ENCODE measurements around the gene HMGCL.
A peak's percentile ranks its signal among the peaks of the same experiment; 100 is the strongest.
"Not testable (repeated sequence)": the region's sequence is repeated elsewhere in the genome, so short reads cannot be mapped to it uniquely, and the experiment has no call there.

Gene HMGCL

GRCh38 chr1:23825762-23826522, 713 bp upstream of the HMGCL start:
- no peak for DNase-seq

DNA sequence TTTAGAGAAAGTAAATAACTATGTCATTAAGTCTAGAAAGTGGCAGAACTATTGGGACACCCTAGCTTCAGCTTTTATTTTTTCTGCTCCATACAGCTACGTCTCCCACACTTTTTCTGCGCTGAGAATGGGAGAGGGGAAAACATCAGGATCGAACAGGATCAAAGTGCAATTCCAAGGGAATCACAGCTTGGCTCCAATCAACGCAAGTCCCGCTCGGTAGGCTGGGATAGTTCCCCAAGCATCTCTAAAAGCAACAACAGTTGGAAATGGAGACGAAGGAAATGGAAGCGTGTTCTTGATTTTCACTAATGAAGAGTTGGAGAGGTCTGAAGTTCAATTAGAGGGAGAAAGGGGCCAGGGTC, 536 bp downstream of the HMGCL start:
- DNase-seq: no peak

DNA sequence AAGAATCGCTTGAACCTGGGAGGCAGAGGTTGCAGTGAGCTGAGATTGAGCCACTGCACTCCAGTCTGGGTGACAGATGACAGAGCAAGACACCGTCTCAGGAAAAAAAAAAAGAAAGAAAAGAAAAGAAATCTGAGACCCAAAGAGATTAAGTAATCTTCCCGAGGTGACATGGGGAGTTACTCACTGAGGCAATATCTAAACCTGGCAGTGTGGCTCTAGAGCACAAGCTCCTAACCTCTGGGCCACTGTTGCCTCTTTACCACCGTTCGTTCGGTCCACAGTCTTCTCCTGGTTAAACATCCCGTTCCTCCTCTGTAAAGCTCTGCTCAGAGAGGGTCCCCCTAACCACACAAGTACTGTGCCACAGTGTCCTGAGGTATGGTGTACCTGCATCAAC, 1.5 kb downstream of the HMGCL start:
- no peak for DNase-seq

GRCh38 chr1:23817633-23818032, 7.6 kb downstream of the HMGCL start:
- DNase-seq: no peak

- no peak for DNase-seq
Measured at GRCh38 chr1:23816906-23817305, 8.3 kb downstream of the HMGCL start.

DNA sequence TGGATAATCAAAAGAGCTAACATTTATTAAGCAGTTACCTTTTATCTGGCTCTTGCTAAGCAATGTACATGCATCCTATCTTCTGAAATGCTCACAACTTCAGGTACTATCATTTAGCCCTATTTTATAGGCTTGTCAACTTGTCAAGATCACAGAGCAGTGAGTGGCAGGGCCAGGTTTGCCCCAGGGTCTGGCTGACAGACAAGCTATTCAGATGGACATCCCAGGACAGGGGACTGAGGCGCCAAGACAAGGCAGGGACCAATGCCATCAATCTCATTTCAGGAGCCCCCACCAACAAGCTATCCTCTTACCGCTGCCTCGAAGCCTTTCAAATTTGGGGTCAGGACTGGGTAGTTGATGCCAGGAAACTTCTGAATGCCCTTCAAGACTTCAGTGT, 8.9 kb downstream of the HMGCL start:
- no peak for DNase-seq

DNA sequence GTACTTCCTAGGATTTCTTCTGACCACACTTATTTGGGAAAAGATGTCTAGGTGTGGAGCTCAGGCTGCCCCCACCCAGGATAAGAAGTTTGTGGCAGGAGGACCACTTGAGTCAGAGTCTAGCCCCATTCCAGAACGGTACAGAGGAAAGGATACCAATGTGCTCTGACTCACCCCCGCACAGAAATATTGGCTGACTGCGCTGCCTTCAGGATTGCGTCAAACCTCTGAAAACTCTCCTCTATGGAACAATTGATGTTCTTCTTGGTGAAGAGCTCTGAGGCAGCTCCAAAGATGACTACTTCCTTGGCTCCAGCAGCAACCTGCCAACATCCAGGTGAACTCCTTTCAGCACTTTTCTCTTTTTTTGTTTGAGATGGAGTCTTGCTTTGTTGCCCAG, 11.2 kb downstream of the HMGCL start:
- DNase-seq: no peak

- DNase-seq: no peak
Measured at GRCh38 chr1:23810818-23811540, 14.2 kb downstream of the HMGCL start.

DNA sequence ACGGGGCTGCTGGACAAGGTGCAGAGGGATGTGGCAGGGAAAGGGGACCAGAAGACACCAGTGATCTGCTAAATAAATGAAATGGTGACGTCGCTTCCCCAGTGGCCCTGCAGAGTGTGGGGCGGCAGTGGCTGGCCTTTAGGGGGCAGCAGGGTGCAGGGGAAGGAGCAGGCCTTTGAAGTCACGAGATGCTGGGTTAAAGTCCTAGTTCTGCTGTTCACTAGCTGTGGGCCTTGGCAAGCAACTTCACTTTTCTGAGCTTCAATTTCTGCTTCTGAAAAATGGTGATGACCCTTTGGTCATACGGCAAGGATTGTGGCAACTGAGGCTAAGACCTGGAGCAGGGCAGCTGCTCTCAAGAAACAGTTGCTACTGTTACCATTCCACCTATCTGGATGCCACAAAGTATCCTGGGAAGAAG, 15.5 kb downstream of the HMGCL start:
- peak; percentile 26 for DNase-seq

GRCh38 chr1:23807453-23807852, 17.8 kb downstream of the HMGCL start:
- no peak for DNase-seq

DNA sequence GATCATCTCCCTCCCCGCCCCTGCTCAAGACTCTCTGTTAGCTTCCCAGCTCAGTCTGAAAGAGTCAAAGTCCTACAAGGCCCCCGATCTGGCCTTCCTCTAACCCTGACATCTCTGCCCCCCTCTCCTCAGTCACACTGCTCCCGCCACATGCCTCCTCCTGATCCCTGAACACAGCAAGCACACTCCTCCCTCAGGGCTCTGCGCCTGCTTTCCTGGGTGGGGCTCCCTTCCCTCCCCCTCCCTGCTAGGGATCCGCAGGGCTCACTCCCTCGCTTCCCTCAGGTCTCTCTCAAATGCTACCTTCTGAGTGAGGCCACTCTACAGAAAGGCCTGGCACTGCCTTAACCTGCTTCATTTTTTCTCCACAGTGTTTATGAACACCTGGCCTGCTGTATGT, 18.9 kb downstream of the HMGCL start:
- no peak for DNase-seq

GRCh38 chr1:23805025-23805424, 20.2 kb downstream of the HMGCL start:
- DNase-seq: no peak

DNA sequence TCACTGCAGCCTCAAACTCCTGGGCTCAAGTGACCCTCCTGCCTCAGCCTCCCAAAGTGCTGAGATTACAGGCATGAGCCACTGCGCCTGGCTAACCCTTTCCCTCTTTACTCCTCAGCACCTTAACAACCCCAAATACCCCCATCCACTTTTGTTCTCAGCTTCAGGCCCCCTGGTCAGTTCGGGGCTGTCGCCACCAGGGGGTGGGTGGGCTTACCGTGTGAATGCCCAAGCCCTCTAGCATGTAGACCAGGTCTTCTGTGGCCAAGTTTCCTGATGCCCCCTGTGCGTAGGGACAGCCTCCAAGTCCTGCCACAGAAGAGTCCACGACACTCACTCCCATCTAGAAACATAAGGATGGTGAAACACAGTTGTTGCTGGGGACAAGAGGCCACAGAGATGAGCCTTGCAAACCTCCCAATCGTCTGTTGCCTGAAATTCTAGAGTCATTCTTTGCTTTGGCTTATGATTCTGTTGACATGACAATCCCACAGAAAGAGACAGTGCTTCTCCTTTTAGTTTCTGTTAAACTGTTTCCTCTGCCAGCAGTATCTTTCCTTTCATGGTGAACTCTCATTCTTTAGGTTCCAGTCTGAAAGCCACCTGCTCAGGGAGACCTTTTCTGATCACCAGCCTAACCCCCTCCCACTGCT, 20.9 kb downstream of the HMGCL start:
- no peak for DNase-seq

GRCh38 chr1:23803674-23804073, 21.6 kb downstream of the HMGCL start:
- DNase-seq: no peak

DNA sequence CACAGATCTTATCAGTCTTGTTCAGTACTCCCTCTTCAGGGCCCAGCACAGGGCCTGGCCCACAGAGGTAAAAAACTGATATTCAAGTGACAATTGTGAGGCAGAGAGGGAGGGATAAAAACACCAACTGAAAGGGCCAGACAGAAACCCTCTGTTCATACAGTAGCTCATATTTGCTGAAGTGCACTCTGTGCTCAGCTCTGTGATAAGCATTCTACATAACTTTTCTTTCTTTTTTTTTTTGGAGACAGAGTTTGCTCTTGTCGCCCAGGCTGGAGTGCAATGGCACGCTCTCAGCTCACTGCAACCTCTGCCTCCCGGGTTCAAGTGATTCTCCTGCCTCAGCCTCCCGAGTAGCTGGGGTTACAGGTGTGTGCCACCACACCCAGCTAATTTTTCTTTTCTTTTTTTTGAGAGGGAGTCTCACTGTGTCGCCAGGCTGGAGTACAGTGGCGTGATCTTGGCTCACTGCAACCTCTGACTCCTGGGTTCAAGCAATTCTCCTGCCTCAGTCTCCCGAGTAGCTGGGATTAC, 22.4 kb downstream of the HMGCL start:
- not testable (repeated sequence) for DNase-seq

DNA sequence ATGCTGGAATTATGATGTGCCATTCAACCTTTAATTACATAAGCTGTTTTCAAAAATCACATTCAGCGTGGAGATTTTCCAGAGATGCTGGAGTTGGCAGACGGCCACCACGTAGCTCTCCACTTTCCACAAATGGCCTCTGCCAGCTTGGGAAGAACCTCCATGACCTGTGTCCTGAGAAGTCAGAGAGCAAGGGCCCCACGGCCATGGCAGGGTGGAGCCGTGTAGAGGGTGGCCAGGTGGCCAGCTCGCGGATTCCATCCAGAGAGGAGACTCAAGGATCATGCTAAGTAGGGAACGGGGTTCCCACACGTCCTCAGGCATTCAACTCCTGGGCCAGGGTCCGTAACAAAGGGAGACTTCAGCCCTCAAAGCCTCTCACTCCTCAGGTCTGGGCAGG, 23.4 kb downstream of the HMGCL start:
- DNase-seq: no peak

- no peak for DNase-seq
Measured at GRCh38 chr1:23801338-23801748, 23.9 kb downstream of the HMGCL start.

- peak; percentile 95 for DNase-seq
Measured at GRCh38 chr1:23800400-23801337, 24.6 kb downstream of the HMGCL start, which contains the start of gene GALE. Gene GALE, minus strand, starts transcription at chr1:23800754. Its CDS starts 1,747 bp downstream, at chr1:23799007.

DNA sequence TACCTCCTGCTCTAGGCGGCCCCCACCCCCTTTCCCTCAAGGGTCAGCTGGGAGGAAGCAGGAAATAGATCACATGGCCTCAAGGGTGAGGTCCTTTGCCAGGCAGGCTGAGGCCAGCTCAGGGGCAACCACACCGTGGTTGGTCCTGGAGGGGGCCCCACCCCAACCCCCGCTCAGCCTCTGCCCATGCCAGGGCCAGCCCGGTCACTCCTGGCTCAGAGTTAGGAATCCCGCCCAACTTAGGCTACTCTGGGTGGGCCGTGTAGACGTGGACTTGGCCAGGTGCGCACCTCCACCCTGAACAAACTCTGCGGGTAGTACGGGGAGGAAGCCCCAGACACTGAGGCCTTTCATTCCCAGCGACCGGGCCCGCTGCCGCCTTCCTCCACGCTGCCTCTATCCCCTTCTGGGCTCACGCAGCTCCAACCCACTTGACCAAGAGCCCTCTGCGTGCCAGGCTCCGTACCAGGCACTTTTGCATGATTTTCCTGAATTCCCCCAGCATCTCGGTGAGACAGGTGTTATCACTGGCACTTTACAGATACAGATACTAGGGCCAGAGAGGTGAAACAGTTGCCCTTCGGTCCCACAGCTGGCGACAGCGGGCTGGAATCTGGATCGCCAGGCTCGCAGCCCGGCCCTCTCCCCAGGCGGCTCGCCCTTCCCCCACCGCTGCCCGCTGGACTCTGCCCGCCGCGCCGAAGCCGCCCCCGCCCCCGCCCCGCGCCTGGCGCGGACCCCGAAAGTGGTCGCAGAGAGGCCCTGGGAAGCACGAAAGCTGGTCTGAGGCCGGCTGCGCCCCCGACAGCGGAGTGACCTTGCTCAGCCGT, 25.4 kb downstream of the HMGCL start:
- peak; percentile 97 for DNase-seq

GRCh38 chr1:23799255-23799569, 26.0 kb downstream of the HMGCL start:
- no peak for DNase-seq

DNA sequence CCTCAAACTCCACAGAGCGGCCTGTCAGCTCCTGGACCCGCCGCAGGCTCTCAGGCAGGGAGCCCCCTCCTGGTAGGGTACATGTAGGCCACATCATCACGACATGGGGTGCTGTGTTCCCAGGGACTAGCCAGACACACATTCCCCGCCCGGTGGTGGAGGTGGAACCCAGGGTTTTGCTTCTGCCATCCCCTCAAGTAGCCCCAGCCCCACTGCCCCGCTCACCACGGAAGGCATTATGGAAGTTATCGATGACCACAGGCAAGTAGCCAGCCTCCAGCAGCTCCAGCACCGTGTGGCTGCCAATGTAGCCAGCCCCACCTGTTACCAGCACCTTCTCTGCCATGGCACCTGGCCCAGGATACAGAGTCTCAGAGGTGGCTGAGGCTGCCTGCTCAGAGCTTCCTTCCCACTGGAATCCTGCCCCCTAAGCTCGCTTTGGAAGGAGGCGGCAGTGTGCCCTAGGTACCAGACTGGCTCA, 26.5 kb downstream of the HMGCL start:
- no peak for DNase-seq

All from NCI-H226 (cell line).